CD4-positive, alpha-beta T cell treated with Interleukin-17A for 1 hour (primary cell): ENCODE data around the gene DBP.
"Not testable (repeated sequence)": the region's sequence is repeated elsewhere in the genome, so short reads cannot be mapped to it uniquely, and the experiment has no call there.

Experiments used
- DNase-seq: peaks from one replicate; pipeline ENCODE4 v3.0.0-alpha.2; 2020

Gene DBP

GRCh38 chr19:48636859-48637448, at the start of gene DBP:
Gene DBP (minus strand): TSS chr19:48637379. CDS start chr19:48636994, 385 bp downstream.
- DNase-seq = peak; percentile 36

GRCh38 chr19:48686637-48687036, 49.5 kb upstream of the DBP start:
- not testable (repeated sequence) for DNase-seq

GRCh38 chr19:48686088-48686487, 48.9 kb upstream of the DBP start:
- DNase-seq = no peak

- DNase-seq = no peak
Observed at GRCh38 chr19:48685583-48685982, 48.4 kb upstream of the DBP start.

GRCh38 chr19:48683349-48683748, 46.2 kb upstream of the DBP start:
- peak; percentile 28 for DNase-seq

GRCh38 chr19:48681127-48681470, 43.9 kb upstream of the DBP start:
- no peak for DNase-seq

- DNase-seq = no peak
Observed at GRCh38 chr19:48680436-48681126, 43.4 kb upstream of the DBP start.

- DNase-seq = not testable (repeated sequence)
Observed at GRCh38 chr19:48680006-48680405, 42.8 kb upstream of the DBP start.

GRCh38 chr19:48678201-48678600, 41.0 kb upstream of the DBP start:
- no peak for DNase-seq

GRCh38 chr19:48676887-48677286, 39.7 kb upstream of the DBP start:
- no peak for DNase-seq

- DNase-seq = no peak
Observed at GRCh38 chr19:48676487-48676886, 39.3 kb upstream of the DBP start.

- peak; percentile 86 for DNase-seq
Observed at GRCh38 chr19:48674921-48675824, 38.0 kb upstream of the DBP start.

- no peak for DNase-seq
Observed at GRCh38 chr19:48674216-48674809, 37.1 kb upstream of the DBP start.

- DNase-seq = no peak
Observed at GRCh38 chr19:48673436-48674100, 36.4 kb upstream of the DBP start.

GRCh38 chr19:48672994-48673393, 35.8 kb upstream of the DBP start, which contains the start of gene NTN5:
Gene NTN5 (minus strand): TSS chr19:48673017. CDS start chr19:48670986, 2,031 bp downstream.
- DNase-seq = no peak

GRCh38 chr19:48671446-48671995, 34.3 kb upstream of the DBP start:
- no peak for DNase-seq

GRCh38 chr19:48670699-48671445, 33.7 kb upstream of the DBP start:
- no peak for DNase-seq

- no peak for DNase-seq
Observed at GRCh38 chr19:48669903-48670668, 32.9 kb upstream of the DBP start.

- no peak for DNase-seq
Observed at GRCh38 chr19:48668761-48669160, 31.6 kb upstream of the DBP start.

- DNase-seq = no peak
Observed at GRCh38 chr19:48668332-48668731, 31.2 kb upstream of the DBP start.

GRCh38 chr19:48665786-48666185, 28.6 kb upstream of the DBP start:
- no peak for DNase-seq
